ENCODE measurements around the gene CHST14.

Gene CHST14

DNA sequence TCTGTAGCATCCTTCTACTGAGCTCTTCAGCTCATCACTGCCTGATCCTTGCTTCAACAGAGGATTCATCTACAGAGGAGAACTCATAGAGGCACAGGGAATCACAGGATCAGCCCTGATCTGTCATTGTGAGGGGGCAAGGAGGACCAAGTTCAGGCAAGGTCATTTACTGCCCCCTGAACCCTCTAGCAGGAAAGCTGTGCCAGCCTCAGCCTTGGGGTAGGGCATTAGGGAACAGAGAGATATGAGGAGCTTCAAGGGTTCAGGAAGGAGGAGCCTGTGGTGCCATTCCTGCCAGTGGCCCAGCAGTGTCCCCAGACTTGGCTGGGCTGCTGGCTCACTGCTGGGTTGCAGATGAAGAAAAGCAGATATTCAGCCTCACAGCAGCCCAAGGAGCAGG is 8.2 kb downstream of the CHST14 start:
- TF ChIP-seq, protein P1, sequence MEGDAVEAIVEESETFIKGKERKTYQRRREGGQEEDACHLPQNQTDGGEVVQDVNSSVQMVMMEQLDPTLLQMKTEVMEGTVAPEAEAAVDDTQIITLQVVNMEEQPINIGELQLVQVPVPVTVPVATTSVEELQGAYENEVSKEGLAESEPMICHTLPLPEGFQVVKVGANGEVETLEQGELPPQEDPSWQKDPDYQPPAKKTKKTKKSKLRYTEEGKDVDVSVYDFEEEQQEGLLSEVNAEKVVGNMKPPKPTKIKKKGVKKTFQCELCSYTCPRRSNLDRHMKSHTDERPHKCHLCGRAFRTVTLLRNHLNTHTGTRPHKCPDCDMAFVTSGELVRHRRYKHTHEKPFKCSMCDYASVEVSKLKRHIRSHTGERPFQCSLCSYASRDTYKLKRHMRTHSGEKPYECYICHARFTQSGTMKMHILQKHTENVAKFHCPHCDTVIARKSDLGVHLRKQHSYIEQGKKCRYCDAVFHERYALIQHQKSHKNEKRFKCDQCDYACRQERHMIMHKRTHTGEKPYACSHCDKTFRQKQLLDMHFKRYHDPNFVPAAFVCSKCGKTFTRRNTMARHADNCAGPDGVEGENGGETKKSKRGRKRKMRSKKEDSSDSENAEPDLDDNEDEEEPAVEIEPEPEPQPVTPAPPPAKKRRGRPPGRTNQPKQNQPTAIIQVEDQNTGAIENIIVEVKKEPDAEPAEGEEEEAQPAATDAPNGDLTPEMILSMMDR (IDR thresholded peaks at IDR 0.05): no peak

DNA sequence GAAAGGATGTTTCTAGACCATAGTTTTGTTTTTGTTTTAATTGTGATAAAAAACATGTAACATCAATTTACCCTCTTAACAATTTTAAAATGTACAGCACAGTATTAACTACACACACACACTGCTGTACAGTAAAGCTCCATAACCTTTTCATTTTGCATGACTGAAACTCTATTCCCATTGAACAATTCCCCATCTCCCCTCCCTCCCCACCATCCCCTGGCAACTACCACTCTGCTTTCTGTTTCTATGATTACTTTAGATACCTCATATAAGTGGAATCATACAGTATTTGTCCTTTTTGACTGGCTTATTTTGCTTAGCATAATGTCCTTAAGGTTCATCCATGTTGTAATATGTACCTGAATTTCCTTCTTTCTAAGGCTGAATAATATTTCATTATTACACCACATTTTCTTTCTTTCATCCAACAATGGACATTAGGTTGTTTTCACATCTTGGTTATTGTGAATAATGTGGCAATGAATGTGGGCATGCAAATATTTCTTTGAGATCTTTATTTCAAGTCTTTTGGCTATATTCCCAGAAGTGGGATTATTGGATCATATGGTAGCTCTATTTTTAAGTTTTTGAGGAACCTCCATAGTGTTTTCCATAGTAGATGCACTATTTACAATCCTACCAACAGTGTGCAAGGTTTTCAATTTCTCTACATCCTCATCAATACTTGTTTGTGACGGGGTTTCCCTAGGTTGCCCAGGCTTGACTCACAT is 10.7 kb downstream of the CHST14 start:
- TF ChIP-seq, protein P1 (IDR thresholded peaks at IDR 0.05): no peak

DNA sequence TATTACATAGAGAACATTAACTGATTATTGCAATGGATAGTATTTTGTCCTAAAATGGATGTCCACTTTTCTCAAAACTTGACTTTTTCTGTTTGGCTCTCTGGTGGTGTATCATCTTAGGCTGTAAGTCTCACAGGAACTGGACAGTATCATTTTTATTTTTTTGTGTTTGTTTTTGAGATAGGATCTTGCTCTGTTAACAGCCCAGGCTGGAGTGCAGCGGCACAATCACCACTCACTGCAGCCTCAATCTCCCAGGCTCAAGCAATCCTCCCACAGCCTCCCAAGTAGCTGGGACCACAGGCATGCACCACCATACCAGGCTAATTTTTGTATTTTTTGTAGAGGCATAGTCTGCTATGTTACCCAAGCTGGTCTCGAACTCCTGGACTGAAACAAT is 13.1 kb downstream of the CHST14 start:
- TF ChIP-seq, protein P1 (IDR thresholded peaks at IDR 0.05): no peak

DNA sequence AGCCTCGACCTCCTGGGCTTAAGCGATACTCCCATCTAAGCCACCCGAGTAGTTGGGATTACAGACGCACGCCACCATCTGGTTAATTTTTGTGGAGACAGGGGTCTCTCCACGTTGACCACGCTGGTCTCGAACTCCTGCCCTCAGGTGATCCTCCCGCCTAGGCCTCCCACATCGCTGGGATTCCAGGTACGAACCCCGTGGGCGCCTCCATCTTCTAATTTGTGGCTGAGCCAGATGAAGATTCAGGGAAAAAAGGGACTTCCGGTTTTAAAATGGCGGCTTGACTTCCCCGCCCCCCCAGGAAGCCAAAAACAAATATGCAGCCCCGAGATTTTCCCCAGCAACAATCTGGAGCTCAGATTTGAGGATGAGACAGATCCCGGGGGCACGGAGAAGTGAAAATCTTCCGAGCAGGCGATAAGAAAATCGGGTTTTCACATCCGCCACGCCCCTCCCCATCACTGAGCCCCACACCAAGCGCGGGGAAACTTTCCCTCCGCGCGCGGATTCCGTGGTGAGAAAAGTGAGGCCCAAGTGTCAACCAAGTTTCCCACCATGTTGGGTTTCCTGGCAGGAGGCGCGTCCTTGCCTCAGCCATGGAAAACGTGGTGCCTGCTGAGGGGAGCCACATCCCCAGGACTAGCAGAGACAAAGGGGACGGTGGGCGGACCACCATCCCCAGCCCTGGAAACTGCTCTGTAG is 15.4 kb downstream of the CHST14 start:
- TF ChIP-seq, protein P1 (IDR thresholded peaks at IDR 0.05): no peak

DNA sequence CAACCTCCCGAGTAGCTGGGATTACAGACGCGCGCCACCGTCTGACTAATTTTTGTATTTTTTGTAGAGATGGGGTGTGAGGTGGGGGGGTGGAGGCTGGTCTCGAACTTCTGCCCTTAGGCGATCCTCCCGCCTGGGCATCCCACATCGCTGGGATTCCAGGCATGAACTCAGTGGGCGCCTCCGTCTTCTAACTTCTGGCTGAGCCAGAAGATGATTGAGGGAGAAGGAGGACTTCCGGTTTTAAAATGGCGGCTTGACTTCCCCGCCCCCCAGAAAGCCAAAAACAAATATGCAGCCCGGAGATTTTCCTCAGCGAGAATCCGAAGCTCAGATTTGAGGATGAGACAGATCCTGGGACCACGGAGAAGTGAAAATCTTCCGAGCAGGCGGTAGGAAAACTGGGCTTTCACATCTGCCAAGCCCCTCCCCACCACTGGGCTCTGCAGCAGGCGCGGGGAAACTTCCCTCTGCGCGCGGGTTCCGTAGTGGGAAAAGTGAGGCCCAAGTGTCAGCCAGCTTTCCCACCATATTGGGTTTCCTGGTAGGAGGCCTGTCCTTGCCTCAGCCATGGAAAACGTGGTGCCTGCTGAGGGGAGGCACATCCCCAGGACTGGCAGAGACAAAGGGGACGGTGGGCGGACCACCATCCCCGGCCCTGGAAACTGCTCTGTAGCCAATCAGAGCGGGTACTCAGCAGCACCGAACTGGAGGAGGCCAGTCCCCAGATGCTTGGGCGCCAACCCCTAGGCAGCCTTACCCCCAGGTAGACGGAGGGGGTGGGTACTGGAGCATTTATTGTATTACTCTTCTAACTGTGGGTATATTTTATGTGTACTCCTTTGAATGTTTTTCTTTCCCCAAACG is 17.3 kb downstream of the CHST14 start:
- TF ChIP-seq, protein P1 (IDR thresholded peaks at IDR 0.05): no peak

DNA sequence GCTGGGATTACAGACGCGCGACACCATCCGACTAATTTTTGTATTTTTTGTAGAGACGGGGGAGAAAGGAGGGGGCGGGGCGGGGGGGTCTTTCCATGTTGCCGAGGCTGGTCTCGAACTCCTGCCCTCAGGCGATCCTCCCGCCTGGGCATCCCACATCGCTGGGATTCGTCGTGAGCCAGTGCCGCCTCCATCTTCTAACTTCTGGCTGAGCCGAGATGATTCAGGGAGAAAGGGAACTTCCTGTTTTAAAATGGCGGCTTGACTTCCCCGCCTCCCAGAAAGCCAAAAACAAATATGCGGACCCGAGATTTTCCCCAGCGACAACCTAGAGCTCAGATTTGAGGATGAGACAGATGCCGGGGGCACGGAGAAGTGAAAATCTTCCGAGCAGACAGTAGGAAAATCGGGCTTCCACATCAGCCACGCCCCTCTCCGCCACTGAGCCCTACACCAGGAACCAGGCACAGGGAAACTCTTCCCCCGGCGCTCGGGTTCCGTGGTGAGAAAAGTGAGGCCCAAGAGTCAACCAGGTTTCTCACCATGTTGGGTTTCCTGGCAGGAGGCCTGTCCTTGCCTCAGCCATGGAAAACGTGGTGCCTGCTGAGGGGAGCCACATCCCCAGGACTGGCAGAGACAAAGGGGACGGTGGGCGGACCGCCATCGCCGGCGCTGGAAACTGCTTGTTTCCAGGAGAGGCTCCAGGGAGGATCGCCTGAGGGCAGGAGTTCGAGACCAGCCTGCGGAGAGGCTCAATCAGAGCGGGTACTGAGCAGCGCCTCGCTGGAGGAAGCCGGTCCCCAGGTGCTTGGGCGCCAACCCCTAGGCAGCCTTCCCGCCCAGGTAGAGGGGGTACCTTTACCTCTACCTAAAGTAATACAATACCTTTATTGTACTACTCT is 18.7 kb downstream of the CHST14 start:
- TF ChIP-seq, protein P1 (IDR thresholded peaks at IDR 0.05): no peak
